Measurements from ENCODE around the gene KIF6.

GRCh38 chr6:39471954-39472659, 253.1 kb downstream of the KIF6 start:
- no peak for TF ChIP-seq CTCF (IDR thresholded peaks at IDR 0.05)
- no peak for TF ChIP-seq POLR2A (IDR thresholded peaks at IDR 0.05)
